HG02571 (cell line): ENCODE data around the gene EBF4.

ENCODE experiments used
- ATAC-seq: cut with Tn5 transposase; IDR thresholded peaks from one replicate; pipeline ENCODE4 v1.9.1; 2021; ENCODE audit warnings: mild to moderate bottlenecking, moderate library complexity; ENCODE audit not compliant: unreplicated experiment

The EBF4 gene

DNA sequence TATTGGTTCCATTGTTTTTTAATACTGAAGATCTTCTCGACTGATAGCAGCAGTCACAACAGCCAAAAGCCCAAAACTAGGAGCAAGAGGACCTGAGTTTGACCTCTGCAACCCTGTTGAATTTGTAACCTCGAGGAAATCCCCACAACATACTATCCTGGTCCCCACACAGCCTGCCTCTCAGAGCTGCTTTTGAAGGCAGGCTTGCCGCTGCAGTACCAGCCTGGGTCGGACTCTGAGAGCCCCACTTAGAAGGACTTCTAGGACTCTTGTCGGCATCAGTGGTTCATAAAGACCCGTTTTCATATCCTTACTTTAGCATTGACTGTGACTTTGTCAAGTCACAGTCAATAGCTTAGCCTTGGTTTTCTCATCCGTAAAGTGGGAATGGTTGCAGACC, 49.3 kb downstream of the EBF4 start:
- ATAC-seq: no peak

DNA sequence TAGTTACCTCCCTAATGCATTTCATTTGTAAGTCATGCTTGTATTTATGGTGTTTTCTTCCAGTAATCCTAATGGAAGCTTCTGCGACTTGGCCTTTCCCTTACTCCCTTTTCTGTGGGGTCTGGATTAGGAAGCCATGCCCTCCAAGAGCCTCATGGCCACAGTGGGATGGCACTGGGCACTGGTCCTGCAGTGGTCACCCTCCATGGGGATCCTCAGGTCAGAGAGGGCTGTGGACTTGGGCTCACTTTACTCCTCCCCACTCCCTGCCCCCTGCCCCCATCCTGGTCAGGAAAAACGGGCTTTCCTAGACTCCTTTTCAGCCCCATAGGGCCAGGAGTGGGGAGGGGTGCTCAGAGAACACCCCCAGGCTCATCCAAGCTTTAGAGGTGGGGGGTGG, 49.9 kb downstream of the EBF4 start:
- ATAC-seq: no peak

- no peak for ATAC-seq
These were observed 50.5 kb downstream of the EBF4 start for GRCh38 chr20:2742934-2743559.

DNA sequence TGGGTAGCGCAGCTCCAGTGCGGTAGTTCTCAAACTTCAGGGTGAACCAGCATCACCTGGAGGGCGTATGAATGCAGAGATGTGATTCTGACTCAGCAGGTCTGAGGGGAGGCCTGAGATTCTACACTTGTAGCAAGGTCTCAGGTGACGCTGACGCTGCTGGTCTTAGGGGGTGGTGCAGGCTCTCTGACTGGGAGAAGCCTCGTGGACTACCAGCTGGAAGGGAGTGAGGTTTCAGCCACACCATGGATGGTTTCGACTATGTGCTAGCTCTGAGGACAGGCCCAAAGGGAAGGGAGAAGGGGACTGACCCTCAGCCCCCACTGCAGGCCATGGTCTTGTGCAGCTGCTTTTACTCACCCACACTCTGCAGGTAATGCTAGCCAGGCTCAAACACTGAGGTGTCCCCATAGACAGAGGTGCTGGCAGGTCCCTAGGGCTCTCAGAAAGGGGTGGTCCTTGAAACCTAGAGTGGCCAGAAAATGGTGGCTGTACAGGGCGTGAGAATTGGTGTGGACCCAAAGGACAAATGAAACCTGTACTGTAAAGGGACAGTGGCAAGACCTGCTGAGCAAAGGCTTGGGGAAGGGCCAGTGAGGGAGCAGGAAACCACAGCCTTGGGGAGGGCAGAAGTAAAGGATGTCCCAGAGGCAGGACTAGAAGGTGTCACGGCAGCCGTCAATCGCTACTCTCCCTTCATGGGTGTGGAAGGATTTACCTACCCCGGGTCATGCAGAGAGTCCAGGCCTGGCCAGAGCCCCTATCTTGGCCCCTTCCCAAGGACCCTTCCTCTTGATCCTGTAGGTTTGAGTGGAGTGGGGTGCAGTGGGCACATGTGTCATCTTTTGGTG, 52.7 kb downstream of the EBF4 start:
- no peak for ATAC-seq

- no peak for ATAC-seq
These were observed 53.5 kb downstream of the EBF4 start for GRCh38 chr20:2745936-2746635.

- no peak for ATAC-seq
These were observed 54.2 kb downstream of the EBF4 start for GRCh38 chr20:2746636-2747265.

GRCh38 chr20:2747676-2748235, 55.2 kb downstream of the EBF4 start:
- no peak for ATAC-seq

GRCh38 chr20:2748551-2749342, 56.2 kb downstream of the EBF4 start:
- ATAC-seq: no peak

DNA sequence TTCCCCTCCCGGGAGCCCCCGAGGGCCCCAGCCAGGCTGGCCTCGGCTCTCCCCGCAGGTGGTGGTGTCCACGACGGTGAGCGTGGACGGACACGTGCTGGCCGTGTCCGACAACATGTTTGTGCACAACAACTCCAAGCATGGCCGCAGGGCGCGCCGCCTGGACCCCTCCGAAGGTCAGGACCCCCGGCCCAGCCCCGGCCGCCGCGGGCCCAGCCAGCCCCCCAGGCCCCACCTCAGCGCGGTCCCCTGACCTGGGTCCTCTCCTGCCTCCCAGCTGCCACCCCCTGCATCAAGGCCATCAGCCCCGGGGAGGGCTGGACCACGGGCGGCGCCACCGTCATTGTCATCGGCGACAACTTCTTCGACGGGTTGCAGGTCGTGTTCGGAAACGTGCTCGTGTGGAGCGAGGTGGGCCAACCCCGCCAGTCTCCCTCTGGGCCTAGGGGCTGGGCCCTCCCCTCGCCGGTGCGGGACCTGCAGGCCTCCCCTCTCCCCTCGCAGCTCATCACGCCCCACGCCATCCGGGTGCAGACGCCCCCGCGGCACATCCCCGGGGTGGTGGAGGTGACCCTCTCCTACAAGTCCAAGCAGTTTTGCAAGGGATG, 56.9 kb downstream of the EBF4 start:
- ATAC-seq: no peak

DNA sequence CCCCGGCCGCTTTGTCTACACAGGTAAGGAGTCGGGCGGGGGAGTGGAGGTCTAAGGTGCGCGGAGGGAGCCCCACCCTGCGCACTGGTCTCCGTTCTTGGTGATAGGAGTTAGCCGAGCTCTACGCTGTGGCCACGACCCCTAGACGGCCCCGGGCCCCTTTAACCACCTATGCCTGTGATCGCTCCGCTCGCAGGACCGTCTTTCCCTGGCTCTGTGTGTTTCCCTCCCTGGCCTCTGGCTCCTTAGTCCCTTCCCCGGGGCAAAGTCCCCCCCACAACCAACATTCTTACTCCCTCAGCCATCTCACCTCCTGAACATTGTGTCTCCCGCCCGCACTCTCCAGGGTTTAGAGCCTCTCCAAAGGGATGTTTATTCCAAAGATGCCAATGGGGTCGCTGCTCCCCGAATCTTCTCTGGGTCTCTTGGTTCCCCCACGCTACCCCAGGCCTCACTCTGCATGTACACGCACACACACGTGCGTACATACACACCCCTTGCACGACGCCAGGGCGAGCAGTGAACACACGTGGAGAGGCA, 57.4 kb downstream of the EBF4 start:
- ATAC-seq: no peak

GRCh38 chr20:2750491-2751251, 58.1 kb downstream of the EBF4 start:
- no peak for ATAC-seq

DNA sequence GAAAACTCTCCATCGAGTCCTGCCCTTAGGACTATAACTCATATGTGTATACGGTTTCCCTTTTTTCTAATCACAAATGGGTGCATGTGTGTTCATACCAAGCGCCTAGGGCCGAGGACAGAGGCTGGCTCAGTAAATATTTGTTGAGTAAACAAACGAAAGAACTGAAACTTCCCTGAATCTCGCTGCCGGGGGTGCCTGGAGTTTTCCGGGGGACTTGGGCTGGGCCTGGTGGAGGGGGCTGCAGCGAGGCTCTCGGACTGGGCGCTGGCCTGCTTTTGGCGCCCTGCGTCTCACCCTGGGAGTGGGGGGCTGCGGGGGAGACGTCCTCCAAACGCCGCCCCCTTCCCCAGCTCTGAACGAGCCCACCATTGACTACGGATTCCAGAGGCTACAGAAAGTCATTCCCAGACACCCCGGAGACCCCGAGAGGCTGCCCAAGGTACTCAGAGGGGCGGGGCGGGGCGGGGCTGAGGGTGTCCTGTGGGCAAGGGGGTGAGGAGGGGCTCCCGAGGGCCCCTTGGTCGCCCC, 58.8 kb downstream of the EBF4 start:
- ATAC-seq: no peak

GRCh38 chr20:2751878-2752566, 59.4 kb downstream of the EBF4 start:
- ATAC-seq: no peak

DNA sequence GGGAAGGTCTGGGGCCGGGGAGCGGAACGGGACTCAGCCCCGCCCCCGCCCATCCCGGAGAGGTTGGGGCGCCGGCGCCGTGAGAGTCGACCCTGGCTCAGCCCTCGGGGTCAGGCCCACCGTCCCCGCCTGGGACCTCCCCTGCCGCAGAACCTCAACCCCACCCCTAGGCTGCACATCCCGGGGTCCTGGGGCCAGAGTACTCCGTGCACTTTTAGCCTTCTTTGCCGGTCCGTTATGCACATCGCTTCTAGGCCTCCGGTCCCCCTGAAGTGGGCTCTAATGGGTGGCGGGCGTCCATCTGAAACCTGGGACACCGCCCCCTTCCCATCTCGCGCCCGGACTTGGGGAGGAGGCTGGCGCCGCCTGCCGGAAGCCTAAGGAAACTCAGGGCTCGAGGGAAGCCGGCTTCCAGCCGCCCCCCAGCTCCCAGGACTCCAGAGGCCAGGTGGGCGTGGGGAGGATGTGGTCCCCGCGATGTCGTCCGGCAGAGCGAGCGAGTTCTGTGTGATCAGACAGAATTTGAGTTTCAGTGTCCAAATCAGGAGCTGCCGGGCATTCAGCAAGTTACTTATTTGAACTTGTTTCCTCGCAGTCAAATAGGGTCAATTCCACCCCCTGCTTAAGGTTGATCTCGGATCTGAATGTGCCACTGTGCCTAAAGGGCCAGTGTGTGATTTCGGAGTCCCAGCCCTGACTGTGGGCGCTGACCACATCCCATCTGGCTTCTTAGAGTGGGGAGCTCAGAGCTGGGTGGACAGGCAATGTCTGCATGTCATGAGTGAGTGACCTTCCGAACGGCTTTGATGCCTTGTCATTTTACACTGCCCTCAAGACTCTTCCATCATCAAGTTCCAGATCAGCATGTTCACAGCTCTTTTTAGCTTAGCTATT, 60.2 kb downstream of the EBF4 start:
- ATAC-seq: no peak

- no peak for ATAC-seq
These were observed 61.0 kb downstream of the EBF4 start for GRCh38 chr20:2753461-2754040.

GRCh38 chr20:2754424-2754823, 61.8 kb downstream of the EBF4 start:
- no peak for ATAC-seq
